HG03342 (cell line): ENCODE results near the gene MTAP.

ENCODE experiments used
- ATAC-seq: cut with Tn5 transposase; IDR thresholded peaks from one replicate; pipeline ENCODE4 v1.9.1; 2021; ENCODE audit warnings: mild to moderate bottlenecking, moderate library complexity; ENCODE audit not compliant: unreplicated experiment

Gene MTAP

GRCh38 chr9:21968331-21969010, 166.0 kb downstream of the MTAP start:
- ATAC-seq = no peak

- no peak for ATAC-seq
Observed at GRCh38 chr9:21969011-21969940, 166.8 kb downstream of the MTAP start.

- ATAC-seq = no peak
Observed at GRCh38 chr9:21969951-21970799, 167.7 kb downstream of the MTAP start.

- no peak for ATAC-seq
Observed at GRCh38 chr9:21970800-21971640, 168.6 kb downstream of the MTAP start.

GRCh38 chr9:21972361-21972760, 169.9 kb downstream of the MTAP start:
- ATAC-seq = no peak

- ATAC-seq = no peak
Observed at GRCh38 chr9:21974343-21974721, 171.9 kb downstream of the MTAP start.

GRCh38 chr9:21974722-21975409, 172.4 kb downstream of the MTAP start:
- ATAC-seq = peak; percentile 57

- ATAC-seq = no peak
Observed at GRCh38 chr9:21976334-21976875, 174.0 kb downstream of the MTAP start.

- ATAC-seq = no peak
Observed at GRCh38 chr9:21982391-21982790, 180.0 kb downstream of the MTAP start.

- no peak for ATAC-seq
Observed at GRCh38 chr9:21982861-21983560, 180.6 kb downstream of the MTAP start.

- no peak for ATAC-seq
Observed at GRCh38 chr9:21983561-21983935, 181.1 kb downstream of the MTAP start.

- ATAC-seq = no peak
Observed at GRCh38 chr9:21984101-21984500, 181.7 kb downstream of the MTAP start.

GRCh38 chr9:21985964-21986667, 183.7 kb downstream of the MTAP start:
- peak; percentile 70 for ATAC-seq
